ENCODE data around the gene NEDD9.

Gene NEDD9

DNA sequence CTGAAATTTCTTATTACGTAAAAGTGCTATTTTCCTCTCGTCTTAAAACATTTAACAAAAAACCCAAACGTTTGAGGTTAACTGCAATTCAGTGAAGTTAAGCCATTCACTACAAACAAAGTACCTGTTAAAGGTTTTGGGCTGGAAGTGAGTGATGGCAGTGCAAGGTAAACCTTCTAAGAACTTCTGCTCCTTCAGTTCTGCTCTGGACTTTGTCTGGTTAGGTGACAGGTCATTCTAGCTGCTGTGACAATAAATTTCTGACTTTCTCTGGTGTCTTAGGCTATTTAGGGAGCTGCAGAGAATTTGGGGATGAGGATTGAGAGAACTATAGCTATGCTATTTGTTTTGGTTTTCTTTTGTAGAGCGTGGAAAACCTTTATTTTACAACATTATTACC, 36.5 kb upstream of the NEDD9 start:
- TF ChIP-seq, protein P1, sequence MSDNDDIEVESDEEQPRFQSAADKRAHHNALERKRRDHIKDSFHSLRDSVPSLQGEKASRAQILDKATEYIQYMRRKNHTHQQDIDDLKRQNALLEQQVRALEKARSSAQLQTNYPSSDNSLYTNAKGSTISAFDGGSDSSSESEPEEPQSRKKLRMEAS (IDR thresholded peaks at IDR 0.05) = no peak
- TF ChIP-seq, protein P2, sequence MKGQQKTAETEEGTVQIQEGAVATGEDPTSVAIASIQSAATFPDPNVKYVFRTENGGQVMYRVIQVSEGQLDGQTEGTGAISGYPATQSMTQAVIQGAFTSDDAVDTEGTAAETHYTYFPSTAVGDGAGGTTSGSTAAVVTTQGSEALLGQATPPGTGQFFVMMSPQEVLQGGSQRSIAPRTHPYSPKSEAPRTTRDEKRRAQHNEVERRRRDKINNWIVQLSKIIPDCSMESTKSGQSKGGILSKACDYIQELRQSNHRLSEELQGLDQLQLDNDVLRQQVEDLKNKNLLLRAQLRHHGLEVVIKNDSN (IDR thresholded peaks at IDR 0.05) = no peak
- TF ChIP-seq EP300 (IDR thresholded peaks at IDR 0.05; ENCODE audit: borderline replicate concordance) = no peak

DNA sequence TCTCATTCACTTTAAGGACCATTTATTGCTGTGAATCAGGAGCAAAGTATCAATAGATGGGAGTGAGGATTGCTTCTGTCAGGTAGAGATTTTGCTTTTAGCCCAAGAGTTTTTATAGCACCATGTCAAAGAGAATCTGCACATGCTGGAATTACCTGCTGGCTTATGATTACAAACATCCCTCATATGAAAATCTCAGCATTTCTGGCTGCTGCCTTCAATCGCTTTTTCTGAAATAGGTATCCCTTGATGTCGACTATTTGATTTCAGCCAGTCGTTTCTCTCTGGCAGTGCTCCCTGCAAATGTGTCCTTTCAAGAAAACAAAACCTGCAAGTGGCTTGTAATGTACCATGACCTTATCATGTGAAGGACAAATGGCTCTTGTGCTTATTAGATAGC, 34.5 kb upstream of the NEDD9 start:
- no peak for TF ChIP-seq YY1 (IDR thresholded peaks at IDR 0.05; ENCODE audit: low read depth)
- TF ChIP-seq, protein P3, sequence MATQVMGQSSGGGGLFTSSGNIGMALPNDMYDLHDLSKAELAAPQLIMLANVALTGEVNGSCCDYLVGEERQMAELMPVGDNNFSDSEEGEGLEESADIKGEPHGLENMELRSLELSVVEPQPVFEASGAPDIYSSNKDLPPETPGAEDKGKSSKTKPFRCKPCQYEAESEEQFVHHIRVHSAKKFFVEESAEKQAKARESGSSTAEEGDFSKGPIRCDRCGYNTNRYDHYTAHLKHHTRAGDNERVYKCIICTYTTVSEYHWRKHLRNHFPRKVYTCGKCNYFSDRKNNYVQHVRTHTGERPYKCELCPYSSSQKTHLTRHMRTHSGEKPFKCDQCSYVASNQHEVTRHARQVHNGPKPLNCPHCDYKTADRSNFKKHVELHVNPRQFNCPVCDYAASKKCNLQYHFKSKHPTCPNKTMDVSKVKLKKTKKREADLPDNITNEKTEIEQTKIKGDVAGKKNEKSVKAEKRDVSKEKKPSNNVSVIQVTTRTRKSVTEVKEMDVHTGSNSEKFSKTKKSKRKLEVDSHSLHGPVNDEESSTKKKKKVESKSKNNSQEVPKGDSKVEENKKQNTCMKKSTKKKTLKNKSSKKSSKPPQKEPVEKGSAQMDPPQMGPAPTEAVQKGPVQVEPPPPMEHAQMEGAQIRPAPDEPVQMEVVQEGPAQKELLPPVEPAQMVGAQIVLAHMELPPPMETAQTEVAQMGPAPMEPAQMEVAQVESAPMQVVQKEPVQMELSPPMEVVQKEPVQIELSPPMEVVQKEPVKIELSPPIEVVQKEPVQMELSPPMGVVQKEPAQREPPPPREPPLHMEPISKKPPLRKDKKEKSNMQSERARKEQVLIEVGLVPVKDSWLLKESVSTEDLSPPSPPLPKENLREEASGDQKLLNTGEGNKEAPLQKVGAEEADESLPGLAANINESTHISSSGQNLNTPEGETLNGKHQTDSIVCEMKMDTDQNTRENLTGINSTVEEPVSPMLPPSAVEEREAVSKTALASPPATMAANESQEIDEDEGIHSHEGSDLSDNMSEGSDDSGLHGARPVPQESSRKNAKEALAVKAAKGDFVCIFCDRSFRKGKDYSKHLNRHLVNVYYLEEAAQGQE (IDR thresholded peaks at IDR 0.05; ENCODE audit: low read depth) = no peak
- no peak for TF ChIP-seq CREB1 (IDR thresholded peaks at IDR 0.05; ENCODE audit: low read depth)
- no peak for TF ChIP-seq TCF12 (IDR thresholded peaks at IDR 0.05; ENCODE audit: low read depth)
- no peak for TF ChIP-seq EGR1 (IDR thresholded peaks at IDR 0.05)
- TF ChIP-seq EP300 (IDR thresholded peaks at IDR 0.05; ENCODE audit: borderline replicate concordance) = no peak
- TF ChIP-seq, protein P1 (IDR thresholded peaks at IDR 0.05) = no peak
- TF ChIP-seq NFIC (IDR thresholded peaks at IDR 0.05) = no peak
- TF ChIP-seq RAD21 (IDR thresholded peaks at IDR 0.05; ENCODE audit: low read depth) = no peak
- TF ChIP-seq, protein P2 (IDR thresholded peaks at IDR 0.05) = no peak
- no peak for TF ChIP-seq FOXM1 (IDR thresholded peaks at IDR 0.05; ENCODE audit: borderline replicate concordance, low read depth)
- no peak for TF ChIP-seq TEAD4 (IDR thresholded peaks at IDR 0.05)
- no peak for TF ChIP-seq CEBPB (IDR thresholded peaks at IDR 0.05)
- no peak for TF ChIP-seq TAF1 (IDR thresholded peaks at IDR 0.05; ENCODE audit: low read depth)
- no peak for TF ChIP-seq ZBTB7A (IDR thresholded peaks at IDR 0.05; ENCODE audit: low read depth)

DNA sequence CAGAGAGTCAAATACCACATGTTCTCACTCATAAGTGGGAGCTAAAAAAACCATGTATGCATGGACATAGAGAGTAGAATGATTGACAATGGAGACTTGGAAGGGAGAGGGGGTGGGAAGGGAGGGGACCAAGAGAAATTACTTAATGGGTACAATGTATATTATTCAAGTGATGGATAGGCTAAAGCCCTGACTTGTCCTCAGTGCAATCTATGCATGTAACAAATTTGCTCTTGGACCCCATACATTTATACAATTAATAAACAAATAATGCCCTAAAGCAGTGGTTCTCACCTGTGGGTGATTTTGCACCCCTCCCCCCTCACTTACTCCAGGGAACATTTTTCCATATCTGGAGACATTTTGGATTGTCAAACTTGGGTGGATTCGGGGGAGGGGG, 33.5 kb upstream of the NEDD9 start:
- TF ChIP-seq ZBTB7A (IDR thresholded peaks at IDR 0.05; ENCODE audit: low read depth) (no peak), TEAD4 (IDR thresholded peaks at IDR 0.05) (no peak), EP300 (IDR thresholded peaks at IDR 0.05; ENCODE audit: borderline replicate concordance) (no peak), CEBPB (IDR thresholded peaks at IDR 0.05) (no peak), FOXM1 (IDR thresholded peaks at IDR 0.05; ENCODE audit: borderline replicate concordance, low read depth) (no peak), RAD21 (IDR thresholded peaks at IDR 0.05; ENCODE audit: low read depth) (no peak), EGR1 (IDR thresholded peaks at IDR 0.05) (no peak), YY1 (IDR thresholded peaks at IDR 0.05; ENCODE audit: low read depth) (no peak), TCF12 (IDR thresholded peaks at IDR 0.05; ENCODE audit: low read depth) (no peak), NFIC (IDR thresholded peaks at IDR 0.05) (no peak), TAF1 (IDR thresholded peaks at IDR 0.05; ENCODE audit: low read depth) (no peak)
- TF ChIP-seq, protein P1 (IDR thresholded peaks at IDR 0.05) = no peak
- TF ChIP-seq, protein P3 (IDR thresholded peaks at IDR 0.05; ENCODE audit: low read depth) = no peak
- TF ChIP-seq, protein P2 (IDR thresholded peaks at IDR 0.05) = no peak

DNA sequence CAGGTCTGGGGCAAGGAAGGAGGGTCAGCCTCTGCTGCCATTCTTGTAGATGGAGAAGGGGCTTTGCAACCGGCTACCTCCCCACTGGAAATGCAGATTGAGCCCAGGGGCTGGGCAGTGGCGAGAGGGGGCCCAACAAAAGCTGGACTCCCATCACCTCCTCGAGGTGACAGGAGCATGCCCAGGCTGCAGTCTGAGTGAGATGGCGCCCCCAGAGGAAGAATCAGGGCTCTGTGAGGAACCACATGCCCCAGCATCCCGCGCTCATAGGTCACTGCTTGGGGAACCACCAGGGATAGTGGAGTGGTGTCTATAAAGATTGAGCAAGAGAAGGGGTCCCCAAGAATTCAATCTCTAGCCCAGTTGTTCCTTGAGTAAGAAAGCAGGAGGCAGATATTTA, 31.6 kb upstream of the NEDD9 start:
- no peak for TF ChIP-seq TAF1 (IDR thresholded peaks at IDR 0.05; ENCODE audit: low read depth)
- TF ChIP-seq, protein P3 (IDR thresholded peaks at IDR 0.05; ENCODE audit: low read depth) = no peak
- no peak for TF ChIP-seq YY1 (IDR thresholded peaks at IDR 0.05; ENCODE audit: low read depth)
- TF ChIP-seq TCF12 (IDR thresholded peaks at IDR 0.05; ENCODE audit: low read depth) = no peak
- no peak for TF ChIP-seq NFIC (IDR thresholded peaks at IDR 0.05)
- TF ChIP-seq FOXM1 (IDR thresholded peaks at IDR 0.05; ENCODE audit: borderline replicate concordance, low read depth) = no peak
- TF ChIP-seq TEAD4 (IDR thresholded peaks at IDR 0.05) = no peak
- TF ChIP-seq ZBTB7A (IDR thresholded peaks at IDR 0.05; ENCODE audit: low read depth) = no peak
- TF ChIP-seq CREB1 (IDR thresholded peaks at IDR 0.05; ENCODE audit: low read depth) = no peak
- TF ChIP-seq EP300 (IDR thresholded peaks at IDR 0.05; ENCODE audit: borderline replicate concordance) = no peak
- TF ChIP-seq RAD21 (IDR thresholded peaks at IDR 0.05; ENCODE audit: low read depth) = no peak
- TF ChIP-seq CEBPB (IDR thresholded peaks at IDR 0.05) = no peak
- TF ChIP-seq, protein P1 (IDR thresholded peaks at IDR 0.05) = no peak
- TF ChIP-seq, protein P2 (IDR thresholded peaks at IDR 0.05) = no peak
- no peak for TF ChIP-seq EGR1 (IDR thresholded peaks at IDR 0.05)

Measured in Ishikawa (cell line).